ENCODE data around the gene C16orf92. TPM values are rescaled to one million over a fixed set of nuclear protein-coding genes. Genes with fewer than 3 reads are reported as not detected.

Gene C16orf92
- total RNA-seq, 1 donor = not detected

GRCh38 chr16:29984137-29984763 is 38.7 kb upstream of the C16orf92 start:
- H3K27me3 ChIP-seq (ENCODE audit: insufficient read depth, low read length) = no peaks in the 10 kb centered on the region
- peaks cover 20% of the 10 kb centered on the region for H4K20me1 ChIP-seq (ENCODE audit: insufficient read depth, low read length)
- TF ChIP-seq, protein P1, sequence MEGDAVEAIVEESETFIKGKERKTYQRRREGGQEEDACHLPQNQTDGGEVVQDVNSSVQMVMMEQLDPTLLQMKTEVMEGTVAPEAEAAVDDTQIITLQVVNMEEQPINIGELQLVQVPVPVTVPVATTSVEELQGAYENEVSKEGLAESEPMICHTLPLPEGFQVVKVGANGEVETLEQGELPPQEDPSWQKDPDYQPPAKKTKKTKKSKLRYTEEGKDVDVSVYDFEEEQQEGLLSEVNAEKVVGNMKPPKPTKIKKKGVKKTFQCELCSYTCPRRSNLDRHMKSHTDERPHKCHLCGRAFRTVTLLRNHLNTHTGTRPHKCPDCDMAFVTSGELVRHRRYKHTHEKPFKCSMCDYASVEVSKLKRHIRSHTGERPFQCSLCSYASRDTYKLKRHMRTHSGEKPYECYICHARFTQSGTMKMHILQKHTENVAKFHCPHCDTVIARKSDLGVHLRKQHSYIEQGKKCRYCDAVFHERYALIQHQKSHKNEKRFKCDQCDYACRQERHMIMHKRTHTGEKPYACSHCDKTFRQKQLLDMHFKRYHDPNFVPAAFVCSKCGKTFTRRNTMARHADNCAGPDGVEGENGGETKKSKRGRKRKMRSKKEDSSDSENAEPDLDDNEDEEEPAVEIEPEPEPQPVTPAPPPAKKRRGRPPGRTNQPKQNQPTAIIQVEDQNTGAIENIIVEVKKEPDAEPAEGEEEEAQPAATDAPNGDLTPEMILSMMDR (IDR thresholded peaks at IDR 0.05; ENCODE audit: extremely low read depth, low read depth, low read length) = no peak
- no peak overlapping the region for H2AFZ ChIP-seq (ENCODE audit: low read length)
- peak; percentile 22 for DNase-seq (ENCODE audit: insufficient read length, low spot score, missing footprints)
- peaks cover 95% of the 10 kb centered on the region for H3K36me3 ChIP-seq (ENCODE audit: insufficient read depth, low read length)
- H3K4me1 ChIP-seq (ENCODE audit: insufficient read depth, low read length) = no peaks in the 10 kb centered on the region
- H3K79me2 ChIP-seq (ENCODE audit: insufficient read depth, low read length) = peaks cover 12% of the 10 kb centered on the region
- H3K9me3 ChIP-seq (ENCODE audit: low read depth, low read length) = no peaks in the 10 kb centered on the region
- no peak overlapping the region for H3K27ac ChIP-seq (ENCODE audit: low read depth, low read length)
- H3K4me2 ChIP-seq (ENCODE audit: insufficient read depth, low read length) = no peak overlapping the region
- H3K4me3 ChIP-seq (ENCODE audit: insufficient read depth, low read length) = no peak overlapping the region

- no peak overlapping the region for H3K4me2 ChIP-seq (ENCODE audit: insufficient read depth, low read length)
- DNase-seq (ENCODE audit: insufficient read length, low spot score, missing footprints) = peak; percentile 61
- H3K4me1 ChIP-seq (ENCODE audit: insufficient read depth, low read length) = no peaks in the 10 kb centered on the region
- H3K79me2 ChIP-seq (ENCODE audit: insufficient read depth, low read length) = peaks cover 11% of the 10 kb centered on the region
- H3K9me3 ChIP-seq (ENCODE audit: low read depth, low read length) = no peaks in the 10 kb centered on the region
- TF ChIP-seq, protein P1 (IDR thresholded peaks at IDR 0.05; ENCODE audit: extremely low read depth, low read depth, low read length) = no peak
- no peak overlapping the region for H3K4me3 ChIP-seq (ENCODE audit: insufficient read depth, low read length)
- H3K27ac ChIP-seq (ENCODE audit: low read depth, low read length) = no peak overlapping the region
- H2AFZ ChIP-seq (ENCODE audit: low read length) = no peak overlapping the region
- H3K27me3 ChIP-seq (ENCODE audit: insufficient read depth, low read length) = no peaks in the 10 kb centered on the region
- peaks cover 20% of the 10 kb centered on the region for H4K20me1 ChIP-seq (ENCODE audit: insufficient read depth, low read length)
- H3K36me3 ChIP-seq (ENCODE audit: insufficient read depth, low read length) = peaks cover 94% of the 10 kb centered on the region
Measured at GRCh38 chr16:29984764-29985147, 38.2 kb upstream of the C16orf92 start.

- no peak overlapping the region for H3K27ac ChIP-seq (ENCODE audit: low read depth, low read length)
- H3K27me3 ChIP-seq (ENCODE audit: insufficient read depth, low read length) = no peaks in the 10 kb centered on the region
Measured at GRCh38 chr16:29985271-29985811, 37.7 kb upstream of the C16orf92 start.

DNA sequence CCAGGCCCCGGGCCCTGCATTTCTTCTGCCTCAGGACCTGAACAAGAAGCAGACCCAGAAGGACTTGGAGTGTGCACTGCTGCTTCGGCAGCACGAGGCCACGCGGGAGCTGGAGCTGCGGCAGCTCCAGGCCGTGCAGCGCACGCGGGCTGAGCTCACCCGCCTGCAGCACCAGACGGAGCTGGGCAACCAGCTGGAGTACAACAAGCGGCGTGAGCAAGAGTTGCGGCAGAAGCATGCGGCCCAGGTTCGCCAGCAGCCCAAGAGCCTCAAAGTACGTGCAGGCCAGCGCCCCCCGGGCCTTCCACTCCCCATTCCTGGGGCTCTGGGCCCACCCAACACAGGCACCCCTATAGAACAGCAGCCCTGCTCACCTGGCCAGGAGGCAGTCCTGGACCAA is 36.8 kb upstream of the C16orf92 start:
- no peak overlapping the region for H3K4me2 ChIP-seq (ENCODE audit: insufficient read depth, low read length)
- H3K4me1 ChIP-seq (ENCODE audit: insufficient read depth, low read length) = no peaks in the 10 kb centered on the region
- TF ChIP-seq, protein P1 (IDR thresholded peaks at IDR 0.05; ENCODE audit: extremely low read depth, low read depth, low read length) = no peak
- peaks cover 20% of the 10 kb centered on the region for H4K20me1 ChIP-seq (ENCODE audit: insufficient read depth, low read length)
- peaks cover 90% of the 10 kb centered on the region for H3K36me3 ChIP-seq (ENCODE audit: insufficient read depth, low read length)
- H3K79me2 ChIP-seq (ENCODE audit: insufficient read depth, low read length) = peaks cover 2% of the 10 kb centered on the region
- no peak overlapping the region for H3K27ac ChIP-seq (ENCODE audit: low read depth, low read length)
- no peak for DNase-seq (ENCODE audit: insufficient read length, low spot score, missing footprints)
- H3K9me3 ChIP-seq (ENCODE audit: low read depth, low read length) = no peaks in the 10 kb centered on the region
- no peak overlapping the region for H2AFZ ChIP-seq (ENCODE audit: low read length)
- no peaks in the 10 kb centered on the region for H3K27me3 ChIP-seq (ENCODE audit: insufficient read depth, low read length)
- H3K4me3 ChIP-seq (ENCODE audit: insufficient read depth, low read length) = no peak overlapping the region

More at GRCh38 chr16:29985271-29985811, 37.7 kb upstream of the C16orf92 start:
- Histone ChIP-seq H3K4me1 (ENCODE audit: insufficient read depth, low read length) (no peaks in the 10 kb centered on the region), H3K4me2 (ENCODE audit: insufficient read depth, low read length) (no peak overlapping the region), H3K79me2 (ENCODE audit: insufficient read depth, low read length) (peaks cover 6% of the 10 kb centered on the region), H2AFZ (ENCODE audit: low read length) (no peak overlapping the region), H4K20me1 (ENCODE audit: insufficient read depth, low read length) (peaks cover 20% of the 10 kb centered on the region), H3K4me3 (ENCODE audit: insufficient read depth, low read length) (no peak overlapping the region), H3K9me3 (ENCODE audit: low read depth, low read length) (no peaks in the 10 kb centered on the region), H3K36me3 (ENCODE audit: insufficient read depth, low read length) (peaks cover 94% of the 10 kb centered on the region)
- no peak for DNase-seq (ENCODE audit: insufficient read length, low spot score, missing footprints)
- TF ChIP-seq, protein P1 (IDR thresholded peaks at IDR 0.05; ENCODE audit: extremely low read depth, low read depth, low read length) = no peak

Measured in osteoblast (primary cell).